Measurements from ENCODE around the gene OR2F2.

Gene OR2F2

DNA sequence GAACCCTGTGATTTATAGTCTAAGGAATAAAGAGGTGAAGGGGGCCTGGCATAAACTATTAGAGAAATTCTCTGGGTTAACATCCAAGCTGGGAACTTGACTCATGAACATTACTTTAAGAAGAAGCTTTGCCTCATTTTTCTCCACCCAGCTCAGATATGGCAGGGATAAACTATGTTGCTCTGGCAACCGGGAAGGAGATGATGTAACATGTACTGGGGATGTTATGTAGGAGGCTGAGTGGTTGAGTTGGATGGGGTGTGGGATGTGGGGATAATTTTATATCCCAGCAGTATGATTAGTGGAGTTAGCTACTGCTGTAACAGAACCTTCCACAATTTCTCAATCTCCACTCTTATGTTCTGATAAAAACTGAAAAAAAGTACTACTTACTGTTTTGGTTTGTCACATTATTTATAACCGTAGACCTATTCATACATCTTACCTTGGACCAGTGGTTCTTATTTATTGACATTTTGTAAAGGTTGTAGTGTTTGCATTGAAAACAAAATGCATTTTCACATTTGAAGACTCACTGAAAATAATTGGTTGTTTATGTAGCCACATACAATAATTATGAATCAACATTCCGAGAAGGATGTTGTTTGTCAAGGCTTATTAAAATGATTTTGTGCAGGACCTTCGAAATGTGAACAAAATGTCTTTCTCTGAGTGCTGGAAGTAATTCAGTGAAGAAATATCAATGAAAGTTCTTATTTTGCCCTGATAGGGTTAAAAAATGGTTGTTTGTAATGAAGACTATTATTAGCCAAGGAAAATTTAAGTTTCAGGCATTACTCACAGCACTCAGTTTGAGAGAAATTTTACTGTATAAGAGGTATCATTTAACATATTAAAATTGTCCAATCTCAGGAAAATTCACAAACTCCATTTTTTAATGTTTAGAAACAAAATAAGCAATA is 1.3 kb downstream of the OR2F2 start:
- Mint-ChIP-seq H3K27ac (ENCODE audit: low read depth) (no peak overlapping the region), H3K27me3 (peaks cover 40% of the 10 kb centered on the region), H3K36me3 (ENCODE audit: insufficient read depth) (no peaks in the 10 kb centered on the region), H3K9me3 (peaks cover 6% of the 10 kb centered on the region), H3K4me3 (no peak overlapping the region), H3K4me1 (no peaks in the 10 kb centered on the region)
- no peak for ATAC-seq (replicated peaks; ENCODE audit: extremely low read depth, poor library complexity, severe bottlenecking)
- DNase-seq (ENCODE audit: low spot score in 2 of 2): no peak

- no peak for DNase-seq (ENCODE audit: low spot score in 2 of 2)
- no peak overlapping the region for H3K27ac Mint-ChIP-seq (ENCODE audit: low read depth)
- H3K36me3 Mint-ChIP-seq (ENCODE audit: insufficient read depth): no peaks in the 10 kb centered on the region
- H3K9me3 Mint-ChIP-seq: no peaks in the 10 kb centered on the region
- no peaks in the 10 kb centered on the region for H3K4me1 Mint-ChIP-seq
- ATAC-seq (replicated peaks; ENCODE audit: extremely low read depth, poor library complexity, severe bottlenecking): no peak
- no peak overlapping the region for H3K4me3 Mint-ChIP-seq
- H3K27me3 Mint-ChIP-seq: peaks cover 40% of the 10 kb centered on the region
Measured at GRCh38 chr7:143938379-143939243, 3.6 kb downstream of the OR2F2 start.

GRCh38 chr7:143945423-143945822 is 10.4 kb downstream of the OR2F2 start:
- peaks cover 69% of the 10 kb centered on the region for H3K27me3 Mint-ChIP-seq
- peaks cover 2% of the 10 kb centered on the region for H3K36me3 Mint-ChIP-seq (ENCODE audit: insufficient read depth)
- no peaks in the 10 kb centered on the region for H3K9me3 Mint-ChIP-seq
- no peak overlapping the region for H3K4me3 Mint-ChIP-seq
- DNase-seq (ENCODE audit: low spot score in 2 of 2) (no peak), ATAC-seq (replicated peaks; ENCODE audit: extremely low read depth, poor library complexity, severe bottlenecking) (no peak)
- no peaks in the 10 kb centered on the region for H3K4me1 Mint-ChIP-seq
- H3K27ac Mint-ChIP-seq (ENCODE audit: low read depth): no peak overlapping the region

GRCh38 chr7:143947111-143947510 is 12.1 kb downstream of the OR2F2 start:
- no peaks in the 10 kb centered on the region for H3K9me3 Mint-ChIP-seq
- H3K4me3 Mint-ChIP-seq: no peak overlapping the region
- H3K36me3 Mint-ChIP-seq (ENCODE audit: insufficient read depth): peaks cover 2% of the 10 kb centered on the region
- peaks cover 76% of the 10 kb centered on the region for H3K27me3 Mint-ChIP-seq
- ATAC-seq (replicated peaks; ENCODE audit: extremely low read depth, poor library complexity, severe bottlenecking) (no peak), DNase-seq (ENCODE audit: low spot score in 2 of 2) (no peak)
- no peaks in the 10 kb centered on the region for H3K4me1 Mint-ChIP-seq
- no peak overlapping the region for H3K27ac Mint-ChIP-seq (ENCODE audit: low read depth)

- DNase-seq (ENCODE audit: low spot score in 2 of 2) (no peak), ATAC-seq (replicated peaks; ENCODE audit: extremely low read depth, poor library complexity, severe bottlenecking) (no peak)
- Mint-ChIP-seq H3K4me3 (no peak overlapping the region), H3K9me3 (no peaks in the 10 kb centered on the region), H3K27me3 (peaks cover 80% of the 10 kb centered on the region), H3K27ac (ENCODE audit: low read depth) (no peak overlapping the region), H3K4me1 (no peaks in the 10 kb centered on the region), H3K36me3 (ENCODE audit: insufficient read depth) (peaks cover 2% of the 10 kb centered on the region)
Measured at GRCh38 chr7:143948733-143949132, 13.7 kb downstream of the OR2F2 start.

DNA sequence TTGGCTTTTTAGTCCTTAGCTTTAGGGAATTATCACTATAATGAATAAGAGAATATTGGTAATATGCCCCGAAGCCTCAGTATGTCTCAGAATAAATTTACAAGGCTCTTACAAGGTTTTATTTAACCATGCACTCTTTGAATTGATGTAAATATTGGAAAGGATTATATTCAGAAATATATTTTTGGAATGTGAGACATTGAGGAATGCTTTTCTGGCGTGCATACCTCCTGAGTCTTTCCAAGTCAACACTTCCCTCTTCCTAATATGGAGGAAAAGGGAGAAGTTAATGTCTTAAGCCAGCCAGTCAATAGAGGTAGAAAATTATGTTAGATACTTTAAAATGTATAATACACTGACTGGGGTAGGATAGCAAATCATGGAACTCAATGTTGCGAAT is 18.4 kb downstream of the OR2F2 start:
- H3K27me3 Mint-ChIP-seq: peaks cover 77% of the 10 kb centered on the region
- DNase-seq (ENCODE audit: low spot score in 2 of 2) (no peak), ATAC-seq (replicated peaks; ENCODE audit: extremely low read depth, poor library complexity, severe bottlenecking) (no peak)
- H3K36me3 Mint-ChIP-seq (ENCODE audit: insufficient read depth): no peaks in the 10 kb centered on the region
- H3K4me3 Mint-ChIP-seq: no peak overlapping the region
- no peaks in the 10 kb centered on the region for H3K9me3 Mint-ChIP-seq
- H3K4me1 Mint-ChIP-seq: no peaks in the 10 kb centered on the region
- H3K27ac Mint-ChIP-seq (ENCODE audit: low read depth): no peak overlapping the region

- no peak for ATAC-seq (replicated peaks; ENCODE audit: extremely low read depth, poor library complexity, severe bottlenecking)
- Mint-ChIP-seq H3K4me3 (no peak overlapping the region), H3K27me3 (peaks cover 77% of the 10 kb centered on the region)
Measured at GRCh38 chr7:143954135-143954534, 19.1 kb downstream of the OR2F2 start.

DNA sequence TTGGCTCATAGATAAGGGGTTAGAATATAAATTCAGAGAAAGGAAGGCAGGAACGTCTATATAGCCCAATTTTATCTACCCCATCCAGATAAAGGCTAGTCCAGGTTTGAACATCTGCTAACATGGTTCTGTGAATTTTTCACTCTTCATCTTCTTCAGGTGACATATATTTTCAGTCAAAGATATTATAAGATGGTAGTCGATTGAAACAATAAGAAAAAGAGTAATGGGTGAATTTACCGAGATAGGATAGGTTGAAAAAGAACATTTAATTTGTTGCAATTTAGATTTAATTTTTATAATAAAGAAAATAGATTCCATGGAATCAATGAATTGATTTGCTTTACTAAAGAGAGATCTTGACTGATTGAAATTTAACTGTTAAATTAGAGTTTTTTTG is 19.5 kb downstream of the OR2F2 start, which contains the start of gene OR2F1:
Gene OR2F1, plus strand, starts transcription at position 301 of the 400 bp plus-strand sequence. CDS start 5,127 bp downstream, outside the sequence.
- H3K4me3 Mint-ChIP-seq: no peak within 1 kb of the TSS
- H3K27me3 Mint-ChIP-seq: peaks cover 77% of the 10 kb centered on the region
- no peaks in the 10 kb centered on the region for H3K9me3 Mint-ChIP-seq
- H3K27ac Mint-ChIP-seq (ENCODE audit: low read depth): no peak within 1 kb of the TSS
- H3K4me1 Mint-ChIP-seq: no peaks in the 10 kb centered on the region
- DNase-seq (ENCODE audit: low spot score in 2 of 2): no peak
- no peaks in the 10 kb centered on the region for H3K36me3 Mint-ChIP-seq (ENCODE audit: insufficient read depth)
- no peak for ATAC-seq (replicated peaks; ENCODE audit: extremely low read depth, poor library complexity, severe bottlenecking)

More at GRCh38 chr7:143954135-143954534, 19.1 kb downstream of the OR2F2 start:
- no peak for DNase-seq (ENCODE audit: low spot score in 2 of 2)
- Mint-ChIP-seq H3K4me1 (no peaks in the 10 kb centered on the region), H3K36me3 (ENCODE audit: insufficient read depth) (no peaks in the 10 kb centered on the region), H3K27ac (ENCODE audit: low read depth) (no peak overlapping the region), H3K9me3 (no peaks in the 10 kb centered on the region)

- no peaks in the 10 kb centered on the region for H3K4me1 Mint-ChIP-seq
- H3K27me3 Mint-ChIP-seq: peaks cover 82% of the 10 kb centered on the region
- H3K27ac Mint-ChIP-seq (ENCODE audit: low read depth): no peak overlapping the region
- no peak overlapping the region for H3K4me3 Mint-ChIP-seq
- no peak for DNase-seq (ENCODE audit: low spot score in 2 of 2)
- ATAC-seq (replicated peaks; ENCODE audit: extremely low read depth, poor library complexity, severe bottlenecking): no peak
- no peaks in the 10 kb centered on the region for H3K9me3 Mint-ChIP-seq
- no peaks in the 10 kb centered on the region for H3K36me3 Mint-ChIP-seq (ENCODE audit: insufficient read depth)
Measured at GRCh38 chr7:143958781-143959180, 23.7 kb downstream of the OR2F2 start.

GRCh38 chr7:143960813-143961610 is 26.0 kb downstream of the OR2F2 start:
- Mint-ChIP-seq H3K36me3 (ENCODE audit: insufficient read depth) (no peaks in the 10 kb centered on the region), H3K9me3 (no peaks in the 10 kb centered on the region), H3K27me3 (peaks cover 68% of the 10 kb centered on the region), H3K4me3 (no peak overlapping the region), H3K4me1 (no peaks in the 10 kb centered on the region), H3K27ac (ENCODE audit: low read depth) (no peak overlapping the region)
- DNase-seq (ENCODE audit: low spot score in 2 of 2) (no peak), ATAC-seq (replicated peaks; ENCODE audit: extremely low read depth, poor library complexity, severe bottlenecking) (no peak)

DNA sequence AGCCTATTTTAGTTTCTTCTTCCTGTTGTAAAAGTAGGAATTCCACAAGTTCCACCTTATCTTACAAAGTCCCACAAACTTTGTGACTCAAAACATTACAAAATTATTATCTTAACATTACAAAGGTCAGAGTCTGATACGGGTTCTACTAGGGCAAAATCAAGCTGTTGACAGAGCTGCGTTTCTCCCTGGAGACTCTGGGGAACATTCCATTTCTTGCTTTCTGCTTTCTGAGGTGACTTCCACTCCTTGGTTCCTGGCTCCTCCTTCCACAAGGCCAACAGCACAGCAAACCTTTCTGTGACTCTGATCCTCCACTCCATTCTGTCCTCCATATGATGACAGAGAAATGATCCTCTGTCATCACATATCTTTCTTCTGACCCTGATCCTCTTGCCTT is 30.2 kb downstream of the OR2F2 start:
- Mint-ChIP-seq H3K9me3 (no peaks in the 10 kb centered on the region), H3K4me3 (no peak overlapping the region), H3K27ac (ENCODE audit: low read depth) (no peak overlapping the region), H3K36me3 (ENCODE audit: insufficient read depth) (no peaks in the 10 kb centered on the region), H3K27me3 (peaks cover 25% of the 10 kb centered on the region), H3K4me1 (no peaks in the 10 kb centered on the region)
- no peak for ATAC-seq (replicated peaks; ENCODE audit: extremely low read depth, poor library complexity, severe bottlenecking)
- no peak for DNase-seq (ENCODE audit: low spot score in 2 of 2)

DNA sequence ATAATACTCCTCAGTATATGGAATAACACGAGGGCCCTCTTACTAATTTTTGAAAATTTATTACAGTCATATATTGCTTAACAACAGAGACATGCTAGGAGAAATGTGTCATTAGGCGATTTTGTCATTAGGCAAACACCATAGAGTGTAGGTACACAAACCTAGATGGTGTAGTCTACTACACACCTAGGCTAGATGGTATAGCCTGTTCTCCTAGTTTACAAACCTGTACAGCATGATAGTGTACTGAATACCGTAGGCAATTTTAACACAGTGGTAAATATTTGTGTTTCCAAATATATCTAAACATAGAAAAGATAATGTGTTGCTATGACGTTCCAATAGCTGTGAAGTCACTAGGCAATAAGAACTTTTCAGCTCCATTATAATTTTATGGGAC is 32.4 kb downstream of the OR2F2 start:
- no peak overlapping the region for H3K4me3 Mint-ChIP-seq
- no peaks in the 10 kb centered on the region for H3K4me1 Mint-ChIP-seq
- H3K27ac Mint-ChIP-seq (ENCODE audit: low read depth): no peak overlapping the region
- no peaks in the 10 kb centered on the region for H3K36me3 Mint-ChIP-seq (ENCODE audit: insufficient read depth)
- H3K9me3 Mint-ChIP-seq: no peaks in the 10 kb centered on the region
- DNase-seq (ENCODE audit: low spot score in 2 of 2) (no peak), ATAC-seq (replicated peaks; ENCODE audit: extremely low read depth, poor library complexity, severe bottlenecking) (no peak)
- H3K27me3 Mint-ChIP-seq: peaks cover 22% of the 10 kb centered on the region

All from central memory CD8-positive, alpha-beta T cell (primary cell).